ENCODE data around the gene P3H2.

The P3H2 gene

GRCh38 chr3:189947948-189948723 lies 172.6 kb downstream of the P3H2 start:
- no peak overlapping the region for H3K4me3 ChIP-seq (ENCODE audit: low read depth in 1 of 2, low read length in 2 of 2)
- H3K79me2 ChIP-seq (ENCODE audit: insufficient read depth, low read length) = no peaks in the 10 kb centered on the region
- H4K20me1 ChIP-seq (ENCODE audit: insufficient read depth, low read length) = no peaks in the 10 kb centered on the region
- H3K4me1 ChIP-seq (ENCODE audit: insufficient read depth, low read length) = no peaks in the 10 kb centered on the region
- H3K36me3 ChIP-seq (ENCODE audit: insufficient read depth, low read length) = no peaks in the 10 kb centered on the region
- ATAC-seq (ENCODE audit: insufficient read depth, low read depth) = no peak
- no peak overlapping the region for H3K4me2 ChIP-seq (ENCODE audit: insufficient read depth, low read length)
- H3K27me3 ChIP-seq (ENCODE audit: insufficient read depth, low read length, poor library complexity) = no peaks in the 10 kb centered on the region
- no peak overlapping the region for H2AFZ ChIP-seq (ENCODE audit: low read depth, low read length)
- TF ChIP-seq, protein P1, sequence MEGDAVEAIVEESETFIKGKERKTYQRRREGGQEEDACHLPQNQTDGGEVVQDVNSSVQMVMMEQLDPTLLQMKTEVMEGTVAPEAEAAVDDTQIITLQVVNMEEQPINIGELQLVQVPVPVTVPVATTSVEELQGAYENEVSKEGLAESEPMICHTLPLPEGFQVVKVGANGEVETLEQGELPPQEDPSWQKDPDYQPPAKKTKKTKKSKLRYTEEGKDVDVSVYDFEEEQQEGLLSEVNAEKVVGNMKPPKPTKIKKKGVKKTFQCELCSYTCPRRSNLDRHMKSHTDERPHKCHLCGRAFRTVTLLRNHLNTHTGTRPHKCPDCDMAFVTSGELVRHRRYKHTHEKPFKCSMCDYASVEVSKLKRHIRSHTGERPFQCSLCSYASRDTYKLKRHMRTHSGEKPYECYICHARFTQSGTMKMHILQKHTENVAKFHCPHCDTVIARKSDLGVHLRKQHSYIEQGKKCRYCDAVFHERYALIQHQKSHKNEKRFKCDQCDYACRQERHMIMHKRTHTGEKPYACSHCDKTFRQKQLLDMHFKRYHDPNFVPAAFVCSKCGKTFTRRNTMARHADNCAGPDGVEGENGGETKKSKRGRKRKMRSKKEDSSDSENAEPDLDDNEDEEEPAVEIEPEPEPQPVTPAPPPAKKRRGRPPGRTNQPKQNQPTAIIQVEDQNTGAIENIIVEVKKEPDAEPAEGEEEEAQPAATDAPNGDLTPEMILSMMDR (IDR thresholded peaks at IDR 0.05; ENCODE audit: borderline replicate concordance, extremely low read depth, low read length, poor library complexity, severe bottlenecking) = peak; percentile 56
- TF ChIP-seq EZH2 (IDR thresholded peaks at IDR 0.05; ENCODE audit: borderline replicate concordance, low read depth, low read length, severe bottlenecking) = no peak
- H3K9me3 ChIP-seq (ENCODE audit: insufficient read depth, low read length, severe bottlenecking) = no peaks in the 10 kb centered on the region
- no peak overlapping the region for H3K27ac ChIP-seq (ENCODE audit: low read length)
- no peak for DNase-seq
- no peak overlapping the region for H3K9ac ChIP-seq (ENCODE audit: low read depth, low read length)

- ATAC-seq (ENCODE audit: insufficient read depth, low read depth) (no peak), DNase-seq (no peak)
- no peak overlapping the region for H3K9ac ChIP-seq (ENCODE audit: low read depth, low read length)
- no peak overlapping the region for H3K4me3 ChIP-seq (ENCODE audit: low read depth in 1 of 2, low read length in 2 of 2)
- no peaks in the 10 kb centered on the region for H4K20me1 ChIP-seq (ENCODE audit: insufficient read depth, low read length)
- no peak overlapping the region for H3K27ac ChIP-seq (ENCODE audit: low read length)
- no peak overlapping the region for H3K4me2 ChIP-seq (ENCODE audit: insufficient read depth, low read length)
- H3K4me1 ChIP-seq (ENCODE audit: insufficient read depth, low read length) = no peaks in the 10 kb centered on the region
- H3K36me3 ChIP-seq (ENCODE audit: insufficient read depth, low read length) = no peaks in the 10 kb centered on the region
- H3K79me2 ChIP-seq (ENCODE audit: insufficient read depth, low read length) = no peaks in the 10 kb centered on the region
- no peak for TF ChIP-seq EZH2 (IDR thresholded peaks at IDR 0.05; ENCODE audit: borderline replicate concordance, low read depth, low read length, severe bottlenecking)
- TF ChIP-seq, protein P1 (IDR thresholded peaks at IDR 0.05; ENCODE audit: borderline replicate concordance, extremely low read depth, low read length, poor library complexity, severe bottlenecking) = no peak
- no peak overlapping the region for H2AFZ ChIP-seq (ENCODE audit: low read depth, low read length)
- no peaks in the 10 kb centered on the region for H3K9me3 ChIP-seq (ENCODE audit: insufficient read depth, low read length, severe bottlenecking)
- no peaks in the 10 kb centered on the region for H3K27me3 ChIP-seq (ENCODE audit: insufficient read depth, low read length, poor library complexity)
Observed at GRCh38 chr3:189947068-189947467, 173.6 kb downstream of the P3H2 start.

DNA sequence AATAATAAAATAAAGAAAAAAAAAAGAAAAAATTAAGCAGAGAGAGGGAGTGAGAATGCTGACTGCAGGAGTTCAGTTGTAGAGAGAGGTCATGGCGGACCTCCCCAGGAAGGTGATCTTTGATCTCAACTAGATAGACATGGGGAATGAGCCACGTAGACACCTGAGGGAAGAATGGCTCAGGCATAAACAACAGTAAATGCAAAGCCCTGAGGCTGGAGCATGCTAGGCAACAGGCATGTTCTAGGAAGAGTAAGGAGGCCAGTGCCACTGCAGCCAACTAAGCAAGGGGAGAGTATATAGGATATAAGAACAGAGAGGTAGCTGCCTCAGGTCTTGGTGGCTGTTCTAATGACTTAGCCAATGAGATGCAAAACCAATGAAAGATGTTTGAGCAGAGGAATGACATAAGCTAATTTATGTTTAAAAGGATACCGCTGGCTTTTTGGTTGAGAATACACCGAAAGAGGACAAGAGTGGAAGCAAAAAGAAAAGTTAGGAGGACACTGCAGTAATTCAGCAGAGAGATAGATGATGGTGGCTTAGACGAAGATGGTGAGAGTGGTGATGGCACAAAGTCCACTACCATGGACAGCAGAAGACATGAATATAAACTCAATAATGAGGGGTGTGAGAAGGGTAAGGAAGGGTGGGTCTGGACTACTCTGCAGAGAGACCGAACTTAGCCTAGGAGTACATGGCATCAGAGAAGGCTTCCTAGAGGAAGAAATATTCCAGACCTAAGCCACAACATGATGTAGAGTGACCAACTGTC lies 174.6 kb downstream of the P3H2 start:
- H3K4me1 ChIP-seq (ENCODE audit: insufficient read depth, low read length) = no peaks in the 10 kb centered on the region
- no peaks in the 10 kb centered on the region for H3K79me2 ChIP-seq (ENCODE audit: insufficient read depth, low read length)
- H3K4me2 ChIP-seq (ENCODE audit: insufficient read depth, low read length) = no peak overlapping the region
- H3K27ac ChIP-seq (ENCODE audit: low read length) = no peak overlapping the region
- no peak overlapping the region for H2AFZ ChIP-seq (ENCODE audit: low read depth, low read length)
- H3K27me3 ChIP-seq (ENCODE audit: insufficient read depth, low read length, poor library complexity) = no peaks in the 10 kb centered on the region
- no peaks in the 10 kb centered on the region for H4K20me1 ChIP-seq (ENCODE audit: insufficient read depth, low read length)
- TF ChIP-seq, protein P1 (IDR thresholded peaks at IDR 0.05; ENCODE audit: borderline replicate concordance, extremely low read depth, low read length, poor library complexity, severe bottlenecking) = no peak
- TF ChIP-seq EZH2 (IDR thresholded peaks at IDR 0.05; ENCODE audit: borderline replicate concordance, low read depth, low read length, severe bottlenecking) = no peak
- no peak for DNase-seq
- H3K9me3 ChIP-seq (ENCODE audit: insufficient read depth, low read length, severe bottlenecking) = no peaks in the 10 kb centered on the region
- no peaks in the 10 kb centered on the region for H3K36me3 ChIP-seq (ENCODE audit: insufficient read depth, low read length)
- H3K9ac ChIP-seq (ENCODE audit: low read depth, low read length) = no peak overlapping the region
- H3K4me3 ChIP-seq (ENCODE audit: low read depth in 1 of 2, low read length in 2 of 2) = no peak overlapping the region
- no peak for ATAC-seq (ENCODE audit: insufficient read depth, low read depth)
